Measurements from ENCODE around the gene DGKI.

DGKI gene

DNA sequence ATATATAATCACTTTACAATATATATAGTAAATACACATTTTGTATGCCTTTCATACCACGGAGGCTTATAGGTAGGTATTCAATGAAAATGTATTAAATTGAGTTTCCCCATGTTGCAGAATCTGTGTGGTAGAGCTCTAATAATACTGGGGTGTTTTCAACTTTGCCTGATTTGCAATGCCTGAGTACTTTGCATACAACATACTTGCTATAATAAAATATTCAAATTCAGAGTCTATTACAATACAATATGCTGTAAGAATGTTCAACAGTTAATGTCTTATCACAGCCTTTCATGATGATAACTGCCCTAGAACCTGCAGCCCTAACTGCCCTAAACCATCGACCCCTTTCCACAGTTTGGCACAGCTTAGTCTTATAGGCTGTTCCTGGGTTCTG lies 114.6 kb downstream of the DGKI start:
- Histone ChIP-seq H3F3A (ENCODE audit: insufficient read depth) (no peaks in the 10 kb centered on the region), H3K27ac (ENCODE audit: low read depth, low read length) (no peak overlapping the region), H3K4me2 (ENCODE audit: low read depth, low read length, poor library complexity, severe bottlenecking) (no peak overlapping the region), H3K9ac (ENCODE audit: low read length) (no peak overlapping the region), H3K9me2 (replicated peaks; ENCODE audit: insufficient read depth, low read length) (no peaks in the 10 kb centered on the region), H4K20me1 (ENCODE audit: low read depth, low read length) (no peaks in the 10 kb centered on the region), H3K4me3 (ENCODE audit: insufficient read depth, low read length, poor library complexity, severe bottlenecking) (no peak overlapping the region), H2AFZ (ENCODE audit: low read depth, low read length, severe bottlenecking) (no peak overlapping the region), H3K27me3 (ENCODE audit: low read length) (no peaks in the 10 kb centered on the region; the same call in 1 of the 2 replicates), H3K36me3 (ENCODE audit: low read length) (no peaks in the 10 kb centered on the region), H3K9me3 (ENCODE audit: insufficient read depth, low read length) (no peaks in the 10 kb centered on the region), H3K79me2 (ENCODE audit: insufficient read depth, low read length) (no peaks in the 10 kb centered on the region)
- TF ChIP-seq, protein P1, sequence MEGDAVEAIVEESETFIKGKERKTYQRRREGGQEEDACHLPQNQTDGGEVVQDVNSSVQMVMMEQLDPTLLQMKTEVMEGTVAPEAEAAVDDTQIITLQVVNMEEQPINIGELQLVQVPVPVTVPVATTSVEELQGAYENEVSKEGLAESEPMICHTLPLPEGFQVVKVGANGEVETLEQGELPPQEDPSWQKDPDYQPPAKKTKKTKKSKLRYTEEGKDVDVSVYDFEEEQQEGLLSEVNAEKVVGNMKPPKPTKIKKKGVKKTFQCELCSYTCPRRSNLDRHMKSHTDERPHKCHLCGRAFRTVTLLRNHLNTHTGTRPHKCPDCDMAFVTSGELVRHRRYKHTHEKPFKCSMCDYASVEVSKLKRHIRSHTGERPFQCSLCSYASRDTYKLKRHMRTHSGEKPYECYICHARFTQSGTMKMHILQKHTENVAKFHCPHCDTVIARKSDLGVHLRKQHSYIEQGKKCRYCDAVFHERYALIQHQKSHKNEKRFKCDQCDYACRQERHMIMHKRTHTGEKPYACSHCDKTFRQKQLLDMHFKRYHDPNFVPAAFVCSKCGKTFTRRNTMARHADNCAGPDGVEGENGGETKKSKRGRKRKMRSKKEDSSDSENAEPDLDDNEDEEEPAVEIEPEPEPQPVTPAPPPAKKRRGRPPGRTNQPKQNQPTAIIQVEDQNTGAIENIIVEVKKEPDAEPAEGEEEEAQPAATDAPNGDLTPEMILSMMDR (IDR thresholded peaks at IDR 0.05; ENCODE audit: insufficient read depth, low read length, poor library complexity, severe bottlenecking), result no peak
- TF ChIP-seq EZH2phosphoT487 (conservative IDR thresholded peaks at IDR 0.05; ENCODE audit: low read length), result no peak

DNA sequence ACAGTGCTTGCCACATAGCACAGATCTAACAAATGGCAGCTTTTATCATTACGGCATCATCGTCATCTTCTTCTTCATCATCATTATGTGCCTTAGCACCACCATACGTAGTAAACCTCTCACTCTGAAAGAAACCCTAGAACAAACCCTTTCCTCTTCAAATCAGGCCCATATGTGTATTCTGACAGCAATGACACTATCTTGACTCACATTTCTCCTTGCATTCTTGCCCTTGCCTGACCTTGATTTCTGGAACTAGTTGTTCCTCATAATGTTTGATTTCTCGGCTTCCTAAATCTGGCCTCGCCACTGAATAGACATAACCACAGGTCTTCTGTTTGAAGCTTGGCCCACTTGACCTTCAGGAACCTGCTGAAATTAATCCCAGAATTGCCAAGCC lies 115.3 kb downstream of the DGKI start:
- H3K9me3 ChIP-seq (ENCODE audit: insufficient read depth, low read length), result no peaks in the 10 kb centered on the region
- no peak overlapping the region for H3K9ac ChIP-seq (ENCODE audit: low read length)
- no peaks in the 10 kb centered on the region for H3K9me2 ChIP-seq (replicated peaks; ENCODE audit: insufficient read depth, low read length)
- no peaks in the 10 kb centered on the region; the same call in 1 of the 2 replicates for H3K27me3 ChIP-seq (ENCODE audit: low read length)
- no peaks in the 10 kb centered on the region for H3K79me2 ChIP-seq (ENCODE audit: insufficient read depth, low read length)
- no peaks in the 10 kb centered on the region for H3F3A ChIP-seq (ENCODE audit: insufficient read depth)
- no peak overlapping the region for H3K27ac ChIP-seq (ENCODE audit: low read depth, low read length)
- H4K20me1 ChIP-seq (ENCODE audit: low read depth, low read length), result no peaks in the 10 kb centered on the region
- H3K4me2 ChIP-seq (ENCODE audit: low read depth, low read length, poor library complexity, severe bottlenecking), result no peak overlapping the region
- no peak overlapping the region for H3K4me3 ChIP-seq (ENCODE audit: insufficient read depth, low read length, poor library complexity, severe bottlenecking)
- H2AFZ ChIP-seq (ENCODE audit: low read depth, low read length, severe bottlenecking), result no peak overlapping the region
- no peak for TF ChIP-seq EZH2phosphoT487 (conservative IDR thresholded peaks at IDR 0.05; ENCODE audit: low read length)
- TF ChIP-seq, protein P1 (IDR thresholded peaks at IDR 0.05; ENCODE audit: insufficient read depth, low read length, poor library complexity, severe bottlenecking), result no peak
- H3K36me3 ChIP-seq (ENCODE audit: low read length), result no peaks in the 10 kb centered on the region

DNA sequence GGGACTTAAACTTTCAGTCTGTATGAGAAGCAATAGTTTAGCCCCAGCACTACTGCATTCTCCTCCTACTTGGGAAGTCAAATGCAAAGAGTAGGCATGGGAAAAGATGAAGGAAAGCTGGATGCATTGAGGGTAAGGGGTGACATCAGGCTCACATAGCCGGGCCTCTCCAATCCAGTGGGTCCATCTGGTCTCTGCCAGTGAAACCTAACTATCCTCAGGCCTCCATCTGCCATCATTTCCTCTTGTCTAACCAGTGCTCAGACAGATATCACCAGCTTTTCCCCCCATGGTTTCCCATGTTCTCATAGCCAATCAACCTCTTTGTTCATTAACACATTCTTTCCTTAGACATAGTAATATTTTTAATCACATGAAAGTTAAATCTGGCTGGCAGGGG lies 118.3 kb downstream of the DGKI start:
- TF ChIP-seq, protein P1 (IDR thresholded peaks at IDR 0.05; ENCODE audit: insufficient read depth, low read length, poor library complexity, severe bottlenecking), result no peak
- no peak for TF ChIP-seq EZH2phosphoT487 (conservative IDR thresholded peaks at IDR 0.05; ENCODE audit: low read length)
- Histone ChIP-seq H2AFZ (ENCODE audit: low read depth, low read length, severe bottlenecking) (no peak overlapping the region), H3K27ac (ENCODE audit: low read depth, low read length) (no peak overlapping the region), H3K9me3 (ENCODE audit: insufficient read depth, low read length) (no peaks in the 10 kb centered on the region), H3K9ac (ENCODE audit: low read length) (no peak overlapping the region), H3K27me3 (ENCODE audit: low read length) (no peaks in the 10 kb centered on the region; the same call in 1 of the 2 replicates), H3K79me2 (ENCODE audit: insufficient read depth, low read length) (no peaks in the 10 kb centered on the region), H3K4me2 (ENCODE audit: low read depth, low read length, poor library complexity, severe bottlenecking) (no peak overlapping the region), H3K9me2 (replicated peaks; ENCODE audit: insufficient read depth, low read length) (no peaks in the 10 kb centered on the region), H3K36me3 (ENCODE audit: low read length) (no peaks in the 10 kb centered on the region), H3K4me3 (ENCODE audit: insufficient read depth, low read length, poor library complexity, severe bottlenecking) (no peak overlapping the region), H4K20me1 (ENCODE audit: low read depth, low read length) (no peaks in the 10 kb centered on the region), H3F3A (ENCODE audit: insufficient read depth) (no peaks in the 10 kb centered on the region)
